Measurements from ENCODE around the gene PPP1R12A. TPM values are rescaled to one million over a fixed set of nuclear protein-coding genes. Genes with fewer than 3 reads are reported as not detected.
"Not testable (repeated sequence)": the region's sequence is repeated elsewhere in the genome, so short reads cannot be mapped to it uniquely, and the experiment has no call there.

PPP1R12A gene
- total RNA-seq (2014; rRNA removed; shearing (Covaris generic)): 48.2 and 76.5 TPM in 2 replicates
- polyA plus RNA-seq (2014; cell fraction: nucleus; rRNA removed): 33.0 and 40.6 TPM in 2 replicates

DNA sequence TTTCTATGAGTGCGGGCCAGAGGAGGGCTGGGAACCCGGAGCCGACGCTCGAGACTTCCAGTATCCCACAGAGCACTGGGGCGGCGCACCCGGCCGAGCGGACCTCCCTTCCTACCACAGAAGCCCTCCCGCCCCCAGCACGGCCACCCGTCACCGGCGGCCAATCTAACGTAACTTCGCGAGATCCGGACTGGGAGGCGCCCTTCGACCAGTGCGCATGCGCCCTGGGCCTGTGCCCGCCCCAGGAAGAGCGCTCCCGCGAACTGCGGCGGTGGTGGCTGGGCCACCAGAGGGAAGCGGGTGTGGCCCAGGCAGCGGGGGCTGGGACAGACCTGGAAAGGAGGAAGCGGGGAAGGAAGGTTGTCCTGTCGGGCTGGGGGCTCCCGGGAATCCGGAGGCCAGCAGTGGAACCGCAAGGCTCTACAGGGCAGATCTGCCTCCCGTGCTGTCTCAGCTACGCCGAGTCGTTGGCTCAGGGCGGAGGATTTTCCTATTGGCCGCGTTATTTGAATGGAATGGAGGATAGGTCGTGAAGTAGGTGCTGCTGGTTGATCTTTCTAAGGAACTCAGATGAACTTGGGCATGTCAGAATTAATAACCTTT lies at the start of gene PPP1R12A:
Gene PPP1R12A, minus strand, starts transcription at position 77 of the 603 bp plus-strand sequence. CDS start 166 bp downstream, outside the sequence.
- peak; percentile 97 for DNase-seq (ENCODE audit: extremely low read depth, low read depth)

DNA sequence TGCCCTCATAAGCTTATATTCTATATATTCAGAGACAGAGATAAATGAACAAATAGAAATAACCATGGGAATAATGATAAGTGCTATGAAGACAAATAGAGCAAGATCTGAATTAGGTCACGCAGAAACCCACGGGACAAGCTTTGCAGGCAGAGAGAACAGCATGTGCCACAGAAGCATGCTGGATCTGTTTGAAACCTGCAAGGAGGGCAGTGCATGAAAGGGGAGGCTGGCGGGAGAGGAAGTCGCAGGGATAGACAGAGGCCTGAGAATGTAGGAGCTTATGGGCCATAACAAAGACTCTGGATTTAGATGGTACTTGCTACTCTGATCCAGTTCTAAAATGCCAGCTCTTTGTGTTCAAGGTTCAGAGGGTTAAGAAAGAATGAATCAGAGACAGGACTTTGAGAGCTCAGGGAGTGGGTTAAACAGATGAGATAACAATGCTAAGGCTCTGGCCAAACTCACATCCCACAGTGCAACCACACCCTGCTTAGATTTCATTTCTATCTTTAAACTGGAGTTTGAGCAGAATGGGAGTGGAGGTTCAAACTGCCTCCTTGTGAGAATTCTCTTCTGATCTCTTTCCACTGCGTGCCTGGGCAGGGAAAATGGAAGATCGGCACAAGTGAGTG lies 49.2 kb upstream of the PPP1R12A start:
- DNase-seq (ENCODE audit: extremely low read depth, low read depth): no peak

DNA sequence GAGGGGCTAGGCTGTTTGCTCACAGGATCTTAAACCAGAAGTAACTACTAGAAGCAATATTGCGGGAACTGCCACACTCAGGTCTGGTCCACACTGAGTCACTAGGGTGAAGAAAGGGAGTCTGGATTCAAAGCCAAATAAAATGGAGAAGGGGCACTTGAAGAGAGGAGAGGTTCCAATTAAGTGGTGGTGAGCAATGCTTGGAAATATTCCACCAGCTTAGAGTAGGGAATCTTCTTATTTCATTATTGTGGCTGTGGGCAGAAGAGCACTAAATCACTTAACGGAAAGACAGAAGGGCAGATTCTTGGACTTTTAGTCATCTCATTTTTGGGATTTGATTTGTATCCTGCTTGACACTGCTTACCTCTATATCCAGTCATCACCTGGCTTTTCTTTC lies 48.6 kb upstream of the PPP1R12A start:
- no peak for DNase-seq (ENCODE audit: extremely low read depth, low read depth)

DNA sequence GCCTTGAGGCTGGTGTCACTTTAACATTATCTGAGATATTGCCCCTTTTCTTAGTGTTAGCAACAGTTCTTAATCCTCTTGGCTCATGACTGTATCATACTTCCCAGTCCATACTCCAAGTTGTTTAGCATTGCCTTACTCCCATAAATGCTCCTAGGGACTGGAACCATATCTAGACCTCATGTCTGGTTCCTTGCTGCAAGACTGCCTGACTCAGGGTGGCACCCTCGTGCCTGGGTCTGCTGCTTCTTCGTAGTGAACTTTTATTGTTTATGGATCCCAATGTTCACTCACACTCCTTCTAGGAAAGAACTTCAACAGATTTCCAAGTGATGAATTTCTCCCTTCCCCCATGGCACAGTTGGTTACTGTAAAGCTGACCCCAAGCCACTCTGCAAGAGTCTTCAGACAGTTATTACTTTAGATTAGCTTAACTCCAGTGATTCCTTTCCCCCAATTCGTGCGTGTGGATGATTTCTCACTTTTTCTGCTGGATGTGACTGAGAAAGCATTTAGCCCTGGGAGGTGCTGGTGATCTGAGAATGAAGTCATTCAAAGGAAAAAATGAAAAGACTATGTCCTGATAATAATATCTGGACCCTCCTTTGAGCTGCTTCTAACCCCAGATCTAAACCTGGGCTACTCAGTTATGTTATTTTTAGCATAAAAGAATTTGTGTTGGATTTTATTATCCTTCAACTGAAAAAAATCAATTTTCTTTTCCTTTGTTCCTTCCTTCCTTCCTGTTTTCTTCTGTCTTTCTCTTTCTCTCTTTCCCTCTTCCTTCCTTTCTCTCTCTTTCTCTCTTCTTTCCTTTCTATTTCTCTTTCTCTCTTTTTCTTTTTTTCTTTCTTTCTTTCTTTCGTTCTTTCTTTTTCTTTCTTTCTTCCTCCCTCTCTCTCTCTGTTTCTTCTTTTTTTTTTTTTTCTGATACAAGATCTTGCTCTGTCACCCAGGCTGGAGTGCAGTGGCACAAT lies 47.5 kb upstream of the PPP1R12A start:
- DNase-seq (ENCODE audit: extremely low read depth, low read depth): no peak

DNA sequence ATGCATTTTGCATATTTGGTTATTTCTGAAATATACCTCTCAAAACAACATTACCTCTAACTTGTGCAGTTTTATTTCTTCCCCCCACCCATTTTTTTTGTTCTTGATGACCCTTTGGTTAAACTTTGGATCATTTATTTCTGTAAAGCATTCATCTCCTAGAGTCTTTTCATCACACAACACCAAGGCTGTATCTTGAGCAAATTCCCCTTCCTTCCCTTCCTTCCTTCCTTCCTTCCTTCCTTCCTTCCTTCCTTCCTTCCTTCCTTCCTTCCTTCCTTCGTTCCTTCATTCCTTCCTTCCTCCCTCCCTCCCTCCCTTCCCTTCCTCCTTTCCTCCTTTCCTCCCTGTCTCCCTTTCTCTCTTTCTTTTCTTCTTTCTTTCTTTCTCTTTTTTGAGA lies 43.8 kb upstream of the PPP1R12A start:
- no peak for DNase-seq (ENCODE audit: extremely low read depth, low read depth)

DNA sequence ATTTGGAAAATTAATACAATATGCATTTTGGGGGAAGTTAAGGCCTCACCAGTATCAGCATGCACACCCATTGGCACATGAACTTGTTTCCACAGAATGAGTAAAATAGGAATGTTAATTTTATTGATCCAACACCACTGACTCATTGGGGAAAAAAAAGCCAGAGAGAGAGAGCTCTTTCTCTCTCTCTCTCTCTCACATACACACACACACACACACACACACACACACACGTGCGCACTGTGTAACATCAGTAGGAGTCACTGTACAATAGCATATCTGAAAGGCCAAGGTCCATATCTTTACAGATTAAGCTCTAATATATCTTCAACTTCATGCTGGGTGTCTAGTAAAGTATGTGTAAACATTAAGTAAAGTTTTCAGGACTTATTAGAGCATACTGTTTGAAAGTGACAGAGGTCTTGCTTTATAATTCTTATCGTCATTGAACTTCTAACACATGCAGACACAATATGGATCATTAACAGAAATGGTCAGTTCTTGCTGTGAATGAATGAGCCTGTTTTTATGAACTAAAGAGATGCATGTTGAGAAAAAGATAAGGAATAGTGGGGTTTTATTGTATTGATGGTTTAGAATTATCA lies 43.1 kb upstream of the PPP1R12A start:
- DNase-seq (ENCODE audit: extremely low read depth, low read depth): not testable (repeated sequence)

DNA sequence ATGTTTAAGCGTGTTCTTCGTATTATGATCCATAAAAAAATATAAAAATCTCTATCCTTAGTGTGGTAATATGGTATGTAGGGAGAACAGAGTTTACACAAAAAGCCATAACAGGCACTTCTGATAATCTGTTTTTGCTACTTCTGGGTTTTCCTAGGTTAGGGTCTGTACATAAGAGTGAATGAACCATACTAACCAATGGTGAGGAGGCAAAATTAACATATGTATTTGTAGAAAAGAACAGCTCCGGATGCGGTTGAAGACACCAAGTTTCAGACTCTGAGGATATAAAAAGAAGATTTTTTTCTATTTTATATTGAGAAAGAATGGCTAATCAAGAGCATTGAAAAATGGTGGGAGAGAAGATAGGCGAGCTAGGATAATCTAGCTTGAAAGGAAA lies 40.2 kb upstream of the PPP1R12A start:
- DNase-seq (ENCODE audit: extremely low read depth, low read depth): no peak

DNA sequence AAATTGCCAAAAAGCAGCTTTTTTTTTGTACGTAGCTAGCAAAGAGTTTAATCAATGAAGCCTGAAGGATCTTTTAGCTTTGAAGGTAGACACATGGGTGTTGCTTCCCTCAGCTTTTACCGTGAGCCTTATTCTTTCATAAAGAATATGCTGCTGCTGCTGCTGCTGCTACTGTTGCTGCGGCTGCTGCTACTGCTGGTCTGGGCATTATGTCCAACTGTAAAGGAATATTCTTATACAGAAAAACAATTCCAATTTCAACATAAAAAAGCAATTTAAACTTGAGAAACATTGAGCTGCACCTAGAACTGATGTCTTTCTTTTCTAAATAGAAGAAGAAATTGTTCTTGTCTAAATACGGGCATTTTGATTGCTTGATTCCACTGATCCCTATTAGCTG lies 38.9 kb upstream of the PPP1R12A start:
- DNase-seq (ENCODE audit: extremely low read depth, low read depth): no peak

DNA sequence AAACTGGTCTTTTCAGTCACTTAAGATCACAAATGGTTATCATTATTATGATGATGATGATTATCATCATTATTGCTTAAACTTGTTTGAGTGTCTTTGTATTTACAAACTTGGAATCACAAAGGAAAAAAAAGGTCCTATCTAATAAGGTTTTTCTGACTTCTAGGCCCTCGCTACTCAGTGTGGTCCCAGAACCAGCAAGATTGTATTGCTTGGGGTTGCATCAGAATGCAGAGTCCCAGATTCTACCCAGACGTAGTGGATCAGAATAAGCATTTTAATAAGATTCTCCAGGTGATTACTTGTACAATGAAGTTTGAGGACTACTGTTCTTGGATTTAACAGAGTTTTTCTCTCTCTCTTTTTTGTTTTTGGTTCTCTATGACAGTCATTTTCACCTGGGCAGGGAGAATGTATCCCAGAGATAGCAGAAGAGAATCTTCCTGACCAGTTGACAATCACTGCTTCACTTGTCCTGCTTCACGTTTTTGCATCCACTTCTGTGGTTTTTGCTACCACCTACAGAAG lies 29.3 kb upstream of the PPP1R12A start:
- DNase-seq (ENCODE audit: extremely low read depth, low read depth): peak; percentile 47

DNA sequence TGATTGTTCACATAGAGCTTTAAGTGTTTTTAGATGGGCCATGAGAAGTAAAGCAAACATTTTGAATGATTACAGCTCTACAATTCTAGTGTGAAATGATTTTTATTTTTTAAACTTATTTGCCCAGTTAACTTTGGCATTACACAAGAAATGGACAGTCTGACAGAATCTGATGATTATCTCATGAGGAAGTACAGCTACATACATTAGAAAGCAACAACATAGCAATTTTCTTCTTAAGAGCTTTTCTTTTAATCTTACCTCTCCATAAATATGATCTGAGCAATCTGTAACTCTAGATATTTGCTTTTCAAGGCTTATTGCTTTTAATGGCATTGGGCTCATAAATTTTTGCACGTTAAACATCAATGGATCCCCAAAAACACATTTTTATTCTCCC lies 26.5 kb upstream of the PPP1R12A start:
- DNase-seq (ENCODE audit: extremely low read depth, low read depth): no peak

DNA sequence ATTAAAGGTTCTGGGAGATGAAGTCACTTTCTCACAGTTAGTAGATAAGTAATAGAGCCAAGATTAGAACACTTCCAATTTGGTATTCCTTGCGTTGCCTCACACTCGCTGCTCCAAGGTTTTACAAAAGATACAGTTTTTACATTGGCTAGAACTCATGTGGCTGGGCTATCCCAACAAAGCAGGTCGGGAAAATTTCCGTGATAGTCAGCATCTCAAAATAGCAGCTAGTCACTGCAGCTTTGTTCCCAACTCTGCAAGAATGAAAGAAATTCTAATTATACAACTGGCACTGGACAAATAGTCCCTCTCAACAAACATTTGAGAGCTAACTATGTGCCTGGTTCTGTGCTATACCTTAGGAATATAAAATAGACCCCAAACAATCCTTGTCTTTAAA lies 24.6 kb upstream of the PPP1R12A start:
- DNase-seq (ENCODE audit: extremely low read depth, low read depth): no peak

DNA sequence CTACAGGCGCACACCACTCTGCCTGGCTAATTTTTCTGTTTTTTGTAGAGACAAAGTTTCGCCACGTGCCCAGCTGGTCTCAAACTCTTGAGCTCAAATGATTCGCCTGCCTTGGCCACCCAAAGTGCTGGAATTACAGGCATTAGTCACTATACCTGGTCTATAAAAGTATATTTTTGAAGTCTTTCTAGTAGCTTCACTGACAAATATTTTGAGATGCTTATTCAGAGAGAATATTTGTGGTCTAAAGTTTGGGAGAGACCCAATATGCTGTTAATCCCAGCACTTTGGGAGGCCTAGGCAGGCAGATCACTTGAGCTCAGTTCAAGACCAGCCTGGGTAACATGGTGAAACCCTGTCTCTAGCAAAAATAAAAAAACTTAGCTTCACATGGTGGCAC lies 22.0 kb upstream of the PPP1R12A start:
- no peak for DNase-seq (ENCODE audit: extremely low read depth, low read depth)

DNA sequence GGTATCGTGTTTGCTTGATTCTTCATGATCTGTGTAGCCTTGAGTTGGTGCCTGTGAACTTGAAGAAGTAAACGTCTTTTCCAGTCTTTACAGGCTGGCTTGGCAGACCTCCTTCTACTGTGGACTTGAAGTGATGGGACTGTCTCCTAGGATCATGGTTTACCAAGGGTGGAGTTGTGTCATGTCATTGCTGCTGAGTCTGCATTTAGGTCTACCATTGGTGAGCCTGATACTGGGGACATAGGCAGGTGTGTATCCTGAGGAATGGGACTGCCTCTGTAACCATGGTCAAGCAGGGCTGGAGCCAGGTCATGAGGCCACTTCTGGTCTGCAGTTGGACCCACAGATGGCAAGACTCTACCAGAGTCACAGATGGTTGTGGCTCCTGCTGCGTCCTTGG lies 20.7 kb upstream of the PPP1R12A start:
- no peak for DNase-seq (ENCODE audit: extremely low read depth, low read depth)

DNA sequence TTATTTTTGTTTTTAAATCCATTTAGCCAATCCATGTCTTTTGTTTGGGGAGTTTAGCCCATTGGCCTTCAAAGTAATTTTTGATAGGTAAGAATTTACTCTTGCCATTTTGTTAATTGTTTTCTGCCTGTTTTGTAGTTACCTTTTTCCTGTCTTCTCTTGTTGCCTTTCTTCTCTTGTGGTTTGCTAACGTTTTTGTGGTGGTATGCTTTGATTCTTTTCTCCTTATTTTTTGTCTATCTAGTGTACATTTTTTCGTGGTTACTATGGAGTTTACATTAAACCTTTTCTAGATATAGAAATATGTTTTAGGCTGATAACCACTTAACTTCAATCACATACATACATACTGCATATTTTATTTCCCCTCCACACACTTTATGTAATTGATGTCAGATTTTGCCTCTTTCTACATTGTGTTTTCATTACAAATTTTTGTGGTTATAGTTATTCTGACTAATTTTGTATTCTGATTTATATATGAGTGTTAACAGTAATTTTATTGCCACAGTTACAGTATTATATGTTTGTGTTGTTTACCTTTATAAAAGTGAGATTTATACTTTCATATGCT lies 19.2 kb upstream of the PPP1R12A start:
- DNase-seq (ENCODE audit: extremely low read depth, low read depth): no peak

DNA sequence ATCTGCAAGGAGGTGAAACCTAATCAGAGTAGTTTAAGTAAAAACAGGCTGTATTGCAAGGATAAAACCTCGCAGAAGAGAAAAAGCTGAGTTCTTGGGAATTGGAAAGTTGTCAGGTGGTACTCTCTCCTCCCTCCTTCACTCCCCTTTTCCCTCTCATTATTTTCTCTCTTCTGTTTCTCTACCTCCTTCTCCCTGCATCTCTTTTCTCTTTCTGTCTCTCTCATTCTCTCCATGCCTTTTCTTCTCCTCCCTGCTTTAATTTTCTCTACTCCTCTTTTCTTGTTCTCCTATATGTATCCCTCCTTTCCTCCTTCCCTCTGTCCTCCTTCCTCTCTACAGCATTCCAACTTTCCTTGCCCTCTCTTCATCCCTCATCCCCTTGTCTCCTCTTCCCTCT lies 14.2 kb upstream of the PPP1R12A start:
- no peak for DNase-seq (ENCODE audit: extremely low read depth, low read depth)

DNA sequence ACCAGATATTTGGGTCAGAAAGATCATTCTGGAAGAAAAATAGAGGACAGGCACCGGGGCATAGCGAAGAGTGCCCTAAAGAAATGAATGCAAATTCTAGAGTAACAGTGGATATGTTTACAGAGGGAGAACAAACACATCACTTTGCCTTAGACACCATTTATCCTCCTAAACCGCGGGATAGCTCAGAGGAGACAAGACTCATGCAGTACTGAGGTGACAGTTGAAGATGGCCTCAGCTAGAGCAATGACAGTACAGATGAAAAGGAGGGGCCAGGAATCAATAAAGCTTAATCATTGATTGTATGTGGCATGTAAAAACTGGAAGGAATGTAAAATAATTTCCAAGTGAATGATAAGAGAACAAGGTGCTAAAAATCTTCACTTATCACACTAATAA lies 10.5 kb upstream of the PPP1R12A start:
- DNase-seq (ENCODE audit: extremely low read depth, low read depth): no peak

DNA sequence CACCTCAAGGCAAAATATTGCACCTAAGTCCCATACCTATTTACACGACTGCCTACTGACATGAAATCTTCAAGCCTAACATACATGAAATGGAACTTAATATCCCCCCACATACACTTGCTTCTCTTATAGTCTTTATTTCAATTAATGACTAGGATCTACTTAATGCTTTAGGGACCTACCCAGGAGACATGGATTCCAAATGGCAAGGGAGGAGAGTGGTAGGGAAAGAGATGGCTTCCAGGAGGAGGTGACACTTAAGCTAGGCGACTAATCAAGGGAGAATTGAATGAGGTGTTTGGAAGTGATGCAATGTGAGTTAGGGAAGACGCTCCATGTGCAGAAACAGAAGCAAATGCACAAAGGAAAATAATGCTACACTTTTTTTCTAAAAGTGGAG lies 9.7 kb upstream of the PPP1R12A start:
- DNase-seq (ENCODE audit: extremely low read depth, low read depth): no peak

DNA sequence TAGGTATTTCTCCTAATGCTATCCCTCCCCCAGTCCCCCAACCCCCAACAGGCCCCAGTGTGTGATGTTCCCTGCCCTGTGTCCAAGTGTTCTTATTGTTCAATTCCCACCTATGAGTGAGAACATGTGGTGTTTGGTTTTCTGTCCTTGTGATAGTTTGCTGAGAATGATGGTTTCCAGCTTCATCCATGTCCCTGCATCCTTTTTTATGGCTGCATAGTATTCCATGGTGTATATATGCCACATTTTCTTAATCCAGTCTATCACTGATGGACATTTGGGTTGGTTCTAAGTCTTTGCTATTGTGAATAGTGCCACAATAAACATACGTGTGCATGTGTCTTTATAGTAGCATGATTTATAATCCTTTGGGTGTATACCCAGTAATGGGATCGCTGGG lies 7.9 kb upstream of the PPP1R12A start:
- not testable (repeated sequence) for DNase-seq (ENCODE audit: extremely low read depth, low read depth)

DNA sequence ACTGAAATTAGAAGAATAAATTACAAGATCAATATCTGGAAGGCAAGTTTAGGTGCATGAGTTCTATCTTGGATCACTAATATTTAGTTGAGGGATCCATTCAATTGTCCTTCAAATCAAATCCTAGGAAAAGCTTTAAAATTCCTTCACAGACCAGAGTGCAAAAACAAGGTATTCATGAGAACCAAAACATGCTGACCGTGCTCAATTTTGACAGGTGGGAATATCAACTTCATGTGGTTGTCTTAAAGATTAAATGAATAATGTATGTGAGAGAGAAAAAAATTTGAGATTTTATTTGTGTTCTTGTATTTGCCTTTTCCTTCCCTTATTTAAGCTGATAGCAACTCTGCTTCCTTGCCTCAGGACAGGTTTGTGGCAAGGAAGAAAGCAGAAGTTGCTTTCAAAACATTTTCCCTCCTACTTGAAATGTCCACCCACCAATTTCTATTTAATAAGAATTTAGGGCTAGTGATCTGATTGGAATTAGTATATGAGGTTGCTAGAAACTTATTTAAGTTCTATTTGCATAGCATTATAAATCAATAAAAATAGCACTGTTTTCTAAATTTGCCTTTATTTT lies 4.9 kb upstream of the PPP1R12A start:
- no peak for DNase-seq (ENCODE audit: extremely low read depth, low read depth)

DNA sequence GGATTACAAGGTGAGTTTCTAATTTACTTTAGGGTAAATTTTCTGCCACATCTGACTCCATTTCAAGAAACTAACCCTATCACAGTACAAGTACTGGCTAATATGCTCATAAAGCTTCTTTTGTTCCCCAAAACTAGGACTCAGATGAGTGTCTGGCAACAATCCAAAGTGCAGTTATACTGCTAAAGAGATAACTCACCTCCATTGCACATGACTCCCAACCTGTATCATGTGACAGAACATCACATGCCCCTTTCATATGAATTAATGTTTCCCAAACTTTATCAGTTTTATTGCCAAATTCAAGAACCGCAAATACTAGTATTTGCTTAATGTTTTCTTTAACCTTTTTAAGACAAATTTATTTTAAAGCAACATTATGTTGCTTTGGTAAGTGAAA lies 3.9 kb upstream of the PPP1R12A start:
- no peak for DNase-seq (ENCODE audit: extremely low read depth, low read depth)

Data from NCI-H460 (cell line).